Activated CD4-positive, alpha-beta T cell treated with anti-CD3 and anti-CD28 coated beads for 36 hours (primary cell): Measurements from ENCODE around the gene ING5. TPM values are rescaled to one million over a fixed set of nuclear protein-coding genes. Genes with fewer than 3 reads are reported as not detected.
A peak's percentile ranks its signal among the peaks of the same experiment; 100 is the strongest.

Experiments used
- ATAC-seq: fragments of 200-7000 bp; cut with Tn5 transposase; one replicate; pipeline ENCODE4 v1.10.0; 2021; ENCODE audit warnings: mild to moderate bottlenecking, moderate library complexity
- CTCF ChIA-PET: fragments of 350-600 bp; sonication (Branson Sonifier 250); formaldehyde crosslinking; loops from one replicate; lab custom pipeline; 2021; ENCODE audit warnings: antibody characterized with exemption; lab: Charles Lee
- POLR2A ChIA-PET: fragments of 350-600 bp; sonication (Branson Sonifier 250); formaldehyde crosslinking; loops from one replicate; lab custom pipeline; 2021; ENCODE audit warnings: antibody characterized with exemption, inconsistent platforms; lab: Charles Lee
- DNase-seq: peaks from one replicate; pipeline ENCODE4 v3.0.0-alpha.2; 2020
- H3K27ac Mint-ChIP-seq: one replicate; pipeline ENCODE4 v1.8.0; 2021; ENCODE audit warnings: mixed read lengths
- H3K27me3 Mint-ChIP-seq: one replicate; pipeline ENCODE4 v1.8.0; 2021; ENCODE audit warnings: mixed read lengths
- H3K36me3 Mint-ChIP-seq: one replicate; pipeline ENCODE4 v1.8.0; 2021; ENCODE audit warnings: low read depth, mixed read lengths
- H3K4me1 Mint-ChIP-seq: one replicate; pipeline ENCODE4 v1.8.0; 2021; ENCODE audit warnings: mixed read lengths
- H3K4me3 Mint-ChIP-seq: one replicate; pipeline ENCODE4 v1.8.0; 2021; ENCODE audit warnings: mild to moderate bottlenecking, moderate library complexity, mixed read lengths
- H3K9me3 Mint-ChIP-seq: one replicate; pipeline ENCODE4 v1.8.0; 2021; ENCODE audit warnings: low read depth, mixed read lengths
- intact Hi-C, 2 experiments: fragments of 100-400 bp; cut with DNase I in 1 of 2; cut with micrococcal nuclease in 1 of 2; formaldehyde crosslinking; loops; one replicate each; pipeline versions ENCODE4 v1.14.2 to v1.15.1; 2022 to 2024; cut with DNase I, micrococcal nuclease
- total RNA-seq, 2 experiments: library from RNA; stranded (reverse); gene quantifications; one replicate each; pipeline ENCODE4 v1.2.3, GENCODE V29; 2021

Gene ING5
- total RNA-seq: 10 to 100 TPM; 38.4 to 39.7 TPM

GRCh38 chr2:241701399-241702154 lies at the start of gene ING5:
Gene ING5 (plus strand): TSS chr2:241702039. CDS start chr2:241702066, 27 bp downstream.
- Mint-ChIP-seq H3K36me3 (peaks cover 23% of the 10 kb centered on the region), H3K27me3 (no peaks in the 10 kb centered on the region), H3K4me1 (peaks cover 29% of the 10 kb centered on the region), H3K9me3 (no peaks in the 10 kb centered on the region), H3K4me3 (peak within 1 kb of the TSS; percentile 86), H3K27ac (peak within 1 kb of the TSS; percentile 77)
- peak; percentile 77 for ATAC-seq
- ChIA-PET POLR2A (interaction anchor here (0.6 to 3.1 kb wide), 8 partner anchors 12 to 179 kb away, joined by 3 to 31 read pairs (median 4); partner anchors contain the start of genes ATG4B, D2HGDH, DTYMK and THAP4), CTCF (interaction anchor here (0.6 to 6.0 kb wide), 8 partner anchors 14 to 388 kb away, joined by 3 to 33 read pairs (median 4); partner anchors contain the start of genes D2HGDH, DTYMK and RTP5)
- DNase-seq: peak; percentile 98
- intact Hi-C loops: loop anchor here (1.0 to 5.0 kb wide), 16 partner anchors 15 to 1141 kb away; partner anchors contain the start of genes D2HGDH (in 2 of the 2), DTYMK (in 2 of the 2), FARP2 (in 2 of the 2) and ATG4B (in 1 of the 2)

- Mint-ChIP-seq H3K4me1 (peaks cover 5% of the 10 kb centered on the region), H3K27me3 (no peaks in the 10 kb centered on the region), H3K4me3 (no peak overlapping the region), H3K27ac (no peak overlapping the region), H3K36me3 (peaks cover 22% of the 10 kb centered on the region), H3K9me3 (no peaks in the 10 kb centered on the region)
- no peak for DNase-seq
- intact Hi-C loops: no loop called here
- no peak for ATAC-seq
- ChIA-PET CTCF (no interaction called here), POLR2A (no interaction called here)
Observed at GRCh38 chr2:241652142-241652541, 49.7 kb upstream of the ING5 start.

GRCh38 chr2:241652722-241653121 lies 49.1 kb upstream of the ING5 start:
- ATAC-seq (no peak), DNase-seq (no peak)
- intact Hi-C loops: no loop called here
- ChIA-PET POLR2A (no interaction called here), CTCF (no interaction called here)
- Mint-ChIP-seq H3K27ac (no peak overlapping the region), H3K4me1 (peaks cover 5% of the 10 kb centered on the region), H3K9me3 (no peaks in the 10 kb centered on the region), H3K4me3 (no peak overlapping the region), H3K27me3 (no peaks in the 10 kb centered on the region), H3K36me3 (peaks cover 22% of the 10 kb centered on the region)

GRCh38 chr2:241653210-241653750 lies 48.6 kb upstream of the ING5 start:
- ChIA-PET CTCF (no interaction called here), POLR2A (no interaction called here)
- H3K27ac Mint-ChIP-seq: no peak overlapping the region
- H3K27me3 Mint-ChIP-seq: no peaks in the 10 kb centered on the region
- intact Hi-C loops: no loop called here
- DNase-seq (no peak), ATAC-seq (no peak)
- H3K4me1 Mint-ChIP-seq: peaks cover 5% of the 10 kb centered on the region
- H3K36me3 Mint-ChIP-seq: peaks cover 22% of the 10 kb centered on the region
- H3K4me3 Mint-ChIP-seq: no peak overlapping the region
- H3K9me3 Mint-ChIP-seq: no peaks in the 10 kb centered on the region

GRCh38 chr2:241654551-241654950 lies 47.3 kb upstream of the ING5 start:
- H3K4me1 Mint-ChIP-seq: no peaks in the 10 kb centered on the region
- intact Hi-C loops: no loop called here
- POLR2A ChIA-PET: interaction anchor here (0.7 kb wide), 1 partner anchor 138 kb away, joined by 5 read pairs; no protein-coding TSS in a partner anchor
- H3K9me3 Mint-ChIP-seq: no peaks in the 10 kb centered on the region
- DNase-seq: no peak
- H3K27ac Mint-ChIP-seq: no peak overlapping the region
- H3K27me3 Mint-ChIP-seq: no peaks in the 10 kb centered on the region
- no peak overlapping the region for H3K4me3 Mint-ChIP-seq
- CTCF ChIA-PET: no interaction called here
- H3K36me3 Mint-ChIP-seq: peaks cover 25% of the 10 kb centered on the region
- no peak for ATAC-seq

- Mint-ChIP-seq H3K4me1 (no peaks in the 10 kb centered on the region), H3K27ac (no peak overlapping the region), H3K9me3 (no peaks in the 10 kb centered on the region), H3K36me3 (peaks cover 31% of the 10 kb centered on the region), H3K27me3 (no peaks in the 10 kb centered on the region), H3K4me3 (no peak overlapping the region)
- ChIA-PET POLR2A (no interaction called here), CTCF (interaction anchor here (0.5 kb wide), 1 partner anchor 441 kb away, joined by 3 read pairs; no protein-coding TSS in a partner anchor)
- ATAC-seq (no peak), DNase-seq (no peak)
- intact Hi-C loops: no loop called here
Observed at GRCh38 chr2:241655516-241656189, 46.2 kb upstream of the ING5 start.

- ATAC-seq: no peak
- intact Hi-C loops: no loop called here
- POLR2A ChIA-PET: interaction anchor here (0.7 kb wide), 1 partner anchor 45 kb away, joined by 3 read pairs; no protein-coding TSS in a partner anchor
- Mint-ChIP-seq H3K36me3 (peaks cover 31% of the 10 kb centered on the region), H3K4me1 (no peaks in the 10 kb centered on the region), H3K27me3 (no peaks in the 10 kb centered on the region), H3K9me3 (no peaks in the 10 kb centered on the region), H3K27ac (no peak overlapping the region), H3K4me3 (no peak overlapping the region)
- DNase-seq: no peak
- CTCF ChIA-PET: interaction anchor here (0.5 kb wide), 1 partner anchor 442 kb away, joined by 3 read pairs; no protein-coding TSS in a partner anchor
Observed at GRCh38 chr2:241656190-241656741, 45.6 kb upstream of the ING5 start.

- ATAC-seq (no peak), DNase-seq (no peak)
- CTCF ChIA-PET: interaction anchor here (0.8 to 1.8 kb wide), 2 partner anchors 15 to 139 kb away, joined by 3 to 4 read pairs; no protein-coding TSS in a partner anchor
- Mint-ChIP-seq H3K9me3 (no peaks in the 10 kb centered on the region), H3K36me3 (peaks cover 21% of the 10 kb centered on the region), H3K4me3 (no peak overlapping the region), H3K4me1 (no peaks in the 10 kb centered on the region), H3K27ac (no peak overlapping the region), H3K27me3 (no peaks in the 10 kb centered on the region)
- intact Hi-C loops: loop anchor here in 1 of 2 experiments (2.0 kb wide), 1 partner anchor 807 kb away; no protein-coding TSS in a partner anchor
- POLR2A ChIA-PET: no interaction called here
Observed at GRCh38 chr2:241657786-241658254, 44.0 kb upstream of the ING5 start.

- Mint-ChIP-seq H3K4me3 (no peak overlapping the region), H3K4me1 (no peaks in the 10 kb centered on the region), H3K36me3 (peaks cover 22% of the 10 kb centered on the region), H3K9me3 (no peaks in the 10 kb centered on the region), H3K27me3 (no peaks in the 10 kb centered on the region), H3K27ac (no peak overlapping the region)
- ChIA-PET POLR2A (no interaction called here), CTCF (interaction anchor here (0.8 to 1.8 kb wide), 4 partner anchors 8 to 138 kb away, joined by 3 to 5 read pairs (median 4); no protein-coding TSS in a partner anchor)
- ATAC-seq (no peak), DNase-seq (no peak)
- intact Hi-C loops: loop anchor here in 1 of 2 experiments (2.0 kb wide), 1 partner anchor 807 kb away; no protein-coding TSS in a partner anchor
Observed at GRCh38 chr2:241658296-241658695, 43.5 kb upstream of the ING5 start.

- DNase-seq: peak; percentile 70
- peaks cover 23% of the 10 kb centered on the region for H3K36me3 Mint-ChIP-seq
- ATAC-seq: peak; percentile 53
- intact Hi-C loops: loop anchor here in 1 of 2 experiments (2.0 kb wide), 1 partner anchor 808 kb away; no protein-coding TSS in a partner anchor
- POLR2A ChIA-PET: no interaction called here
- CTCF ChIA-PET: interaction anchor here (0.7 to 1.8 kb wide), 6 partner anchors 9 to 115 kb away, joined by 3 to 5 read pairs (median 4); no protein-coding TSS in a partner anchor
- no peak overlapping the region for H3K27ac Mint-ChIP-seq
- H3K4me1 Mint-ChIP-seq: no peaks in the 10 kb centered on the region
- H3K9me3 Mint-ChIP-seq: no peaks in the 10 kb centered on the region
- H3K4me3 Mint-ChIP-seq: no peak overlapping the region
- H3K27me3 Mint-ChIP-seq: no peaks in the 10 kb centered on the region
Observed at GRCh38 chr2:241659150-241659739, 42.6 kb upstream of the ING5 start.
